ENCODE results near the gene NAP1L1.
"Not testable (repeated sequence)": the region's sequence is repeated elsewhere in the genome, so short reads cannot be mapped to it uniquely, and the experiment has no call there.

The NAP1L1 gene

GRCh38 chr12:75990189-75990912 is 94.1 kb downstream of the NAP1L1 start:
- no peak overlapping the region for H3K4me3 ChIP-seq (IDR thresholded peaks at IDR 0.05; ENCODE audit: insufficient read depth, low read depth, low read length)
- H3K9ac ChIP-seq = no peak overlapping the region
- no peaks in the 10 kb centered on the region for H4K20me1 ChIP-seq (ENCODE audit: insufficient read depth)
- H3K4me2 ChIP-seq = no peak overlapping the region
- no peak overlapping the region for H2AFZ ChIP-seq (ENCODE audit: low read depth)
- TF ChIP-seq CTCF (conservative IDR thresholded peaks at IDR 0.05; ENCODE audit: low read depth, low read length) = no peak
- no peaks in the 10 kb centered on the region for H3K36me3 ChIP-seq (ENCODE audit: insufficient read depth)
- H3K27ac ChIP-seq = no peak overlapping the region
- peaks cover 15% of the 10 kb centered on the region for H3K4me1 ChIP-seq (ENCODE audit: low read depth, poor library complexity, severe bottlenecking)
- H3K79me2 ChIP-seq (ENCODE audit: insufficient read depth, low read depth) = no peaks in the 10 kb centered on the region
- H3K27me3 ChIP-seq (ENCODE audit: insufficient read depth, low read depth) = no peaks in the 10 kb centered on the region

GRCh38 chr12:75987709-75988108 is 96.8 kb downstream of the NAP1L1 start:
- H3K27ac ChIP-seq; H2AFZ ChIP-seq (ENCODE audit: low read depth): not testable (repeated sequence)

More at GRCh38 chr12:75987709-75988108, 96.8 kb downstream of the NAP1L1 start:
- peaks cover 21% of the 10 kb centered on the region for H3K4me1 ChIP-seq (ENCODE audit: low read depth, poor library complexity, severe bottlenecking)
- H3K4me3 ChIP-seq (IDR thresholded peaks at IDR 0.05; ENCODE audit: insufficient read depth, low read depth, low read length); H3K9ac ChIP-seq; H3K27me3 ChIP-seq (ENCODE audit: insufficient read depth, low read depth); H4K20me1 ChIP-seq (ENCODE audit: insufficient read depth); H3K36me3 ChIP-seq (ENCODE audit: insufficient read depth); H3K79me2 ChIP-seq (ENCODE audit: insufficient read depth, low read depth); H3K4me2 ChIP-seq: not testable (repeated sequence)

Data from KMS-11 (cell line).